Endothelial cell (in vitro differentiated cells): ENCODE data around the gene FRMD4A. TPM values are rescaled to one million over a fixed set of nuclear protein-coding genes. Genes with fewer than 3 reads are reported as not detected.

Experiments
- DNase-seq: peaks from one replicate; pipeline ENCODE4 v3.0.0; 2021; ENCODE audit warnings: low spot score
- H3K27ac Mint-ChIP-seq: one replicate; pipeline ENCODE4 v1.8.0; 2021; ENCODE audit warnings: mixed read lengths, inconsistent platforms; ENCODE audit not compliant: unreplicated experiment
- H3K27me3 Mint-ChIP-seq: one replicate; pipeline ENCODE4 v1.8.0; 2021; ENCODE audit warnings: mild to moderate bottlenecking, moderate library complexity, mixed read lengths, inconsistent platforms; ENCODE audit not compliant: unreplicated experiment
- H3K36me3 Mint-ChIP-seq: one replicate; pipeline ENCODE4 v1.8.0; 2021; ENCODE audit warnings: mild to moderate bottlenecking, low read depth, mixed read lengths, inconsistent platforms; ENCODE audit not compliant: unreplicated experiment
- H3K4me1 Mint-ChIP-seq: one replicate; pipeline ENCODE4 v1.8.0; 2021; ENCODE audit warnings: mild to moderate bottlenecking, mixed read lengths, inconsistent platforms; ENCODE audit not compliant: unreplicated experiment
- H3K4me3 Mint-ChIP-seq: one replicate; pipeline ENCODE4 v1.8.0; 2021; ENCODE audit warnings: mild to moderate bottlenecking, mixed read lengths, inconsistent platforms; ENCODE audit not compliant: unreplicated experiment
- H3K9me3 Mint-ChIP-seq: one replicate; pipeline ENCODE4 v1.8.0; 2021; ENCODE audit warnings: mixed read lengths, inconsistent platforms; ENCODE audit not compliant: unreplicated experiment
- CTCF ChIP-seq: fragments of 200-600 bp; sonication (generic); IDR thresholded peaks from one replicate; pipeline ENCODE4 v1.5.0; 2021; ENCODE audit warnings: antibody characterized with exemption; ENCODE audit not compliant: unreplicated experiment
- total RNA-seq: library from RNA; stranded (reverse); fragmentation: NEBNext Ultra II Directional; extraction: Animal tissue kit (Norgen Biotek cat#: 25700); gene quantifications from one replicate; pipeline ENCODE4 v1.2.1, GENCODE V29; 2021; ENCODE audit not compliant: unreplicated experiment

Gene FRMD4A
- total RNA-seq, 1 donor from 2014 or later: 68.9 TPM

GRCh38 chr10:14023673-14024328 lies 306.9 kb downstream of the FRMD4A start:
- DNase-seq: no peak
- no peaks in the 10 kb centered on the region for H3K9me3 Mint-ChIP-seq
- no peak overlapping the region for H3K27ac Mint-ChIP-seq
- H3K27me3 Mint-ChIP-seq: peaks cover 2% of the 10 kb centered on the region
- no peak for TF ChIP-seq CTCF
- H3K4me3 Mint-ChIP-seq: no peak overlapping the region
- peaks cover 13% of the 10 kb centered on the region for H3K4me1 Mint-ChIP-seq
- H3K36me3 Mint-ChIP-seq: no peaks in the 10 kb centered on the region

GRCh38 chr10:14022954-14023672 lies 307.6 kb downstream of the FRMD4A start:
- Mint-ChIP-seq H3K4me3 (no peak overlapping the region), H3K36me3 (no peaks in the 10 kb centered on the region), H3K27ac (no peak overlapping the region), H3K4me1 (peaks cover 16% of the 10 kb centered on the region), H3K9me3 (no peaks in the 10 kb centered on the region), H3K27me3 (no peaks in the 10 kb centered on the region)
- no peak for TF ChIP-seq CTCF
- no peak for DNase-seq

GRCh38 chr10:14022052-14022451 lies 308.7 kb downstream of the FRMD4A start:
- Mint-ChIP-seq H3K4me1 (peaks cover 16% of the 10 kb centered on the region), H3K4me3 (no peak overlapping the region), H3K36me3 (no peaks in the 10 kb centered on the region), H3K27ac (no peak overlapping the region), H3K9me3 (no peaks in the 10 kb centered on the region), H3K27me3 (no peaks in the 10 kb centered on the region)
- TF ChIP-seq CTCF: no peak
- DNase-seq: no peak

- H3K4me3 Mint-ChIP-seq: no peak overlapping the region
- no peaks in the 10 kb centered on the region for H3K9me3 Mint-ChIP-seq
- TF ChIP-seq CTCF: no peak
- H3K36me3 Mint-ChIP-seq: no peaks in the 10 kb centered on the region
- no peak for DNase-seq
- H3K4me1 Mint-ChIP-seq: peaks cover 27% of the 10 kb centered on the region
- H3K27ac Mint-ChIP-seq: no peak overlapping the region
- no peaks in the 10 kb centered on the region for H3K27me3 Mint-ChIP-seq
Measured at GRCh38 chr10:14020037-14020664, 310.6 kb downstream of the FRMD4A start.

- no peak overlapping the region for H3K4me3 Mint-ChIP-seq
- no peaks in the 10 kb centered on the region for H3K36me3 Mint-ChIP-seq
- H3K27ac Mint-ChIP-seq: no peak overlapping the region
- peaks cover 22% of the 10 kb centered on the region for H3K4me1 Mint-ChIP-seq
- DNase-seq: no peak
- TF ChIP-seq CTCF: no peak
- no peaks in the 10 kb centered on the region for H3K27me3 Mint-ChIP-seq
- H3K9me3 Mint-ChIP-seq: no peaks in the 10 kb centered on the region
Measured at GRCh38 chr10:14017467-14017866, 313.3 kb downstream of the FRMD4A start.
